K562 (cell line): ENCODE data around the gene ICA1L.

ENCODE experiments used
- CTCF ChIP-seq, 3 experiments: IDR thresholded peaks in 2 of 3; conservative IDR thresholded peaks in 1 of 3; 2 replicates each; pipeline ENCODE4 v1.5.1; 2011 to 2012; ENCODE audit warnings: low read length in 3 of 3, mild to moderate bottlenecking in 3 of 3, control low read depth in 2 of 3, improper control_type of control experiment in 1 of 3, inconsistent platforms in 1 of 3, low read depth in 1 of 3, mixed read lengths in 1 of 3, moderate library complexity in 1 of 3; ENCODE audit not compliant: insufficient read depth in 2 of 3
- EP300 ChIP-seq: IDR thresholded peaks from 2 replicates; pipeline ENCODE4 v1.6.1; 2012; ENCODE audit warnings: low read length, improper control_type of control experiment
- FOSL1 ChIP-seq: fragments of 200-800 bp; sonication (Bioruptor generic); conservative IDR thresholded peaks from 2 replicates; pipeline ENCODE4 v1.6.1; 2016; ENCODE audit warnings: missing genetic modification characterization, missing compliant biosample characterization
- FOXK2 ChIP-seq, 2 experiments: fragments of 450-650 bp; IDR thresholded peaks in 1 of 2; conservative IDR thresholded peaks in 1 of 2; 2 replicates each; pipeline ENCODE4 v1.6.1; 2016; ENCODE audit warnings: low read depth in 2 of 2, mild to moderate bottlenecking in 1 of 2
- MAFK ChIP-seq: IDR thresholded peaks from 2 replicates; pipeline ENCODE4 v1.6.1; 2011; ENCODE audit warnings: low read length, improper control_type of control experiment
- REST ChIP-seq, 2 experiments: fragments of 450-650 bp; formaldehyde crosslinking in 1 of 2; IDR thresholded peaks; 2 replicates each; pipeline versions ENCODE4 v1.4.0 to v1.6.1; 2014 to 2020; ENCODE audit warnings: mild to moderate bottlenecking in 2 of 2, borderline replicate concordance in 1 of 2, low read depth in 1 of 2
- SMARCA4 ChIP-seq: fragments of 450-650 bp; IDR thresholded peaks from 2 replicates; pipeline ENCODE4 v1.6.1; 2016
- SREBF2 ChIP-seq: sonication (generic); formaldehyde crosslinking; IDR thresholded peaks from 2 replicates; pipeline ENCODE4 v1.4.0; 2020; ENCODE audit warnings: mild to moderate bottlenecking, missing genetic modification reagents
- TARDBP ChIP-seq: fragments of 450-650 bp; IDR thresholded peaks from 2 replicates; pipeline ENCODE4 v1.6.1; 2016
- USF2 ChIP-seq: sonication (generic); formaldehyde crosslinking; IDR thresholded peaks from 2 replicates; pipeline ENCODE4 v1.5.0; 2020; ENCODE audit warnings: missing genetic modification reagents
- ZKSCAN1 ChIP-seq: fragments of 150-350 bp; IDR thresholded peaks from 2 replicates; pipeline ENCODE4 v1.6.1; 2016; ENCODE audit warnings: low read depth, low read length
- ZNF282 ChIP-seq: sonication (generic); formaldehyde crosslinking; IDR thresholded peaks from 2 replicates; pipeline ENCODE4 v1.8.1; 2023; ENCODE audit warnings: missing genetic modification reagents

- no peak for TF ChIP-seq TARDBP
- no peak for TF ChIP-seq FOSL1 (tag)
- no peak for TF ChIP-seq EP300
- no peak for TF ChIP-seq CTCF (IDR thresholded peaks at IDR 0.05 in 2 of 3, conservative IDR thresholded peaks at IDR 0.05 in 1 of 3; ENCODE audit: insufficient read depth in 2 of 3, low read depth in 1 of 3, low read length in 3 of 3)
- no peak for TF ChIP-seq ZNF282 (CRISPR knock-in tag)
- no peak for TF ChIP-seq USF2 (CRISPR knock-in tag)
- no peak for TF ChIP-seq ZKSCAN1
- no peak for TF ChIP-seq REST (IDR thresholded peaks at IDR 0.05; ENCODE audit: borderline replicate concordance)
- no peak for TF ChIP-seq REST (CRISPR knock-in tag; IDR thresholded peaks at IDR 0.05; ENCODE audit: low read depth)
- TF ChIP-seq FOXK2 (conservative IDR thresholded peaks at IDR 0.05 in 1 of 2, IDR thresholded peaks at IDR 0.05 in 1 of 2; ENCODE audit: low read depth in 2 of 2) = no peak
- TF ChIP-seq MAFK = no peak
- TF ChIP-seq SREBF2 = no peak
- TF ChIP-seq SMARCA4 = no peak
Measured at GRCh38 chr2:202752071-202752470, 119.5 kb downstream of the ICA1L start.
